Prostate gland (tissue), 2 donors: ENCODE results near the gene SERPINC1.

Experiments
- POLR2A ChIP-seq: fragments of 450-650 bp; IDR thresholded peaks from one replicate; pipeline ENCODE4 v1.6.1; 2016; ENCODE audit warnings: antibody characterized with exemption, mild to moderate bottlenecking
- POLR2AphosphoS5 ChIP-seq: sonication (generic); formaldehyde crosslinking; IDR thresholded peaks from one replicate; pipeline ENCODE4 v1.6.1; 2017; ENCODE audit warnings: antibody characterized with exemption
- TF ChIP-seq, protein P1 (sequence below), 4 experiments: fragments of 200-600 bp in 2 of 4; fragments of 450-650 bp in 2 of 4; sonication (generic) in 2 of 4; IDR thresholded peaks; 1 replicate in 3 of 4; 2 replicates in 1 of 4; pipeline ENCODE4 v1.5.1; 2016 to 2019; ENCODE audit warnings: antibody characterized with exemption in 4 of 4, mild to moderate bottlenecking in 2 of 4, moderate library complexity in 2 of 4

GRCh38 chr1:173900992-173901391 lies 16.1 kb downstream of the SERPINC1 start:
- TF ChIP-seq, protein P1, sequence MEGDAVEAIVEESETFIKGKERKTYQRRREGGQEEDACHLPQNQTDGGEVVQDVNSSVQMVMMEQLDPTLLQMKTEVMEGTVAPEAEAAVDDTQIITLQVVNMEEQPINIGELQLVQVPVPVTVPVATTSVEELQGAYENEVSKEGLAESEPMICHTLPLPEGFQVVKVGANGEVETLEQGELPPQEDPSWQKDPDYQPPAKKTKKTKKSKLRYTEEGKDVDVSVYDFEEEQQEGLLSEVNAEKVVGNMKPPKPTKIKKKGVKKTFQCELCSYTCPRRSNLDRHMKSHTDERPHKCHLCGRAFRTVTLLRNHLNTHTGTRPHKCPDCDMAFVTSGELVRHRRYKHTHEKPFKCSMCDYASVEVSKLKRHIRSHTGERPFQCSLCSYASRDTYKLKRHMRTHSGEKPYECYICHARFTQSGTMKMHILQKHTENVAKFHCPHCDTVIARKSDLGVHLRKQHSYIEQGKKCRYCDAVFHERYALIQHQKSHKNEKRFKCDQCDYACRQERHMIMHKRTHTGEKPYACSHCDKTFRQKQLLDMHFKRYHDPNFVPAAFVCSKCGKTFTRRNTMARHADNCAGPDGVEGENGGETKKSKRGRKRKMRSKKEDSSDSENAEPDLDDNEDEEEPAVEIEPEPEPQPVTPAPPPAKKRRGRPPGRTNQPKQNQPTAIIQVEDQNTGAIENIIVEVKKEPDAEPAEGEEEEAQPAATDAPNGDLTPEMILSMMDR (IDR thresholded peaks at IDR 0.05), result no peak
- TF ChIP-seq POLR2A (no peak), POLR2AphosphoS5 (no peak)
